GM18870 (cell line): ENCODE data around the gene DUSP16.
A peak's percentile ranks its signal among the peaks of the same experiment; 100 is the strongest.
"Not testable (repeated sequence)": the region's sequence is repeated elsewhere in the genome, so short reads cannot be mapped to it uniquely, and the experiment has no call there.

Experiments used
- ATAC-seq: cut with Tn5 transposase; IDR thresholded peaks from one replicate; pipeline ENCODE4 v1.9.1; 2021; ENCODE audit warnings: moderate library complexity; ENCODE audit not compliant: unreplicated experiment

Gene DUSP16

GRCh38 chr12:12562585-12563261 lies at the start of gene DUSP16:
Gene DUSP16, minus strand, starts transcription at chr12:12562863. Its CDS starts 41,765 bp downstream, at chr12:12521098.
- ATAC-seq, result peak; percentile 64

- no peak for ATAC-seq
Measured at GRCh38 chr12:12612358-12612757, 49.7 kb upstream of the DUSP16 start.

- ATAC-seq, result peak; percentile 70
Measured at GRCh38 chr12:12611512-12612306, 49.0 kb upstream of the DUSP16 start, which contains the start of gene CREBL2. Gene CREBL2, plus strand, starts transcription at chr12:12611876. Its CDS starts 297 bp downstream, at chr12:12612173.

GRCh38 chr12:12610711-12611110 lies 48.0 kb upstream of the DUSP16 start:
- no peak for ATAC-seq

- ATAC-seq, result no peak
Measured at GRCh38 chr12:12609692-12610091, 47.0 kb upstream of the DUSP16 start.

- ATAC-seq, result no peak
Measured at GRCh38 chr12:12608557-12608957, 45.9 kb upstream of the DUSP16 start.

- ATAC-seq, result peak; percentile 56
Measured at GRCh38 chr12:12606781-12607589, 44.3 kb upstream of the DUSP16 start.

- ATAC-seq, result no peak
Measured at GRCh38 chr12:12604740-12605139, 42.1 kb upstream of the DUSP16 start.

GRCh38 chr12:12600659-12601058 lies 38.0 kb upstream of the DUSP16 start:
- ATAC-seq, result no peak

GRCh38 chr12:12599750-12600643 lies 37.3 kb upstream of the DUSP16 start:
- no peak for ATAC-seq

- ATAC-seq, result no peak
Measured at GRCh38 chr12:12598864-12599263, 36.2 kb upstream of the DUSP16 start.

GRCh38 chr12:12596598-12596997 lies 33.9 kb upstream of the DUSP16 start:
- not testable (repeated sequence) for ATAC-seq

- ATAC-seq, result not testable (repeated sequence)
Measured at GRCh38 chr12:12595929-12596328, 33.3 kb upstream of the DUSP16 start.

- no peak for ATAC-seq
Measured at GRCh38 chr12:12592930-12593329, 30.3 kb upstream of the DUSP16 start.

GRCh38 chr12:12590961-12591360 lies 28.3 kb upstream of the DUSP16 start:
- no peak for ATAC-seq

- not testable (repeated sequence) for ATAC-seq
Measured at GRCh38 chr12:12588436-12588835, 25.8 kb upstream of the DUSP16 start.

- ATAC-seq, result no peak
Measured at GRCh38 chr12:12587878-12588277, 25.2 kb upstream of the DUSP16 start.

GRCh38 chr12:12586879-12587675 lies 24.4 kb upstream of the DUSP16 start:
- ATAC-seq, result no peak

- no peak for ATAC-seq
Measured at GRCh38 chr12:12585115-12585863, 22.6 kb upstream of the DUSP16 start.
